Left lung (tissue), 14 donors: ENCODE results near the gene SPEF2. TPM values are rescaled to one million over a fixed set of nuclear protein-coding genes. Genes with fewer than 3 reads are reported as not detected.

Experiments
- ATAC-seq: fragments of 200-7000 bp; cut with Tn5 transposase; one replicate; pipeline ENCODE4 v1.9.1; 2020; ENCODE audit warnings: moderate library complexity
- DNase-seq, 4 donors: peaks; one replicate each; pipeline ENCODE4 v3.0.0-alpha.2; 2013 to 2020
- H3K27ac ChIP-seq, 2 donors: fragments of 200-600 bp; sonication (generic) in 1 of 2; one replicate each; pipeline versions ENCODE4 v1.5.0 to v1.8.0; 2020 to 2021
- H3K27me3 ChIP-seq, 2 donors: fragments of 200-600 bp; sonication (generic) in 1 of 2; one replicate each; pipeline versions ENCODE4 v1.5.0 to v1.8.0; 2020 to 2021
- H3K36me3 ChIP-seq, 2 donors: fragments of 200-600 bp; sonication (generic) in 1 of 2; one replicate each; pipeline versions ENCODE4 v1.5.0 to v1.8.0; 2020 to 2021
- H3K4me1 ChIP-seq, 2 donors: fragments of 200-600 bp; one replicate each; pipeline ENCODE4 v1.8.0; 2021
- H3K4me3 ChIP-seq, 2 donors: fragments of 200-600 bp; sonication (generic) in 1 of 2; one replicate each; pipeline versions ENCODE4 v1.5.0 to v1.8.0; 2020 to 2021; ENCODE audit warnings: mild to moderate bottlenecking in 1 of 2
- H3K9me3 ChIP-seq, 2 donors: fragments of 200-600 bp; sonication (generic) in 1 of 2; one replicate each; pipeline versions ENCODE4 v1.5.0 to v1.8.0; 2020 to 2021
- CTCF ChIP-seq, 2 donors: fragments of 200-600 bp; sonication (generic) in 1 of 2; IDR thresholded peaks; one replicate each; pipeline versions ENCODE4 v1.5.0 to v1.8.0; 2021; ENCODE audit warnings: antibody characterized with exemption in 2 of 2
- intact Hi-C, 2 donors: fragments of 100-400 bp; cut with DNase I; formaldehyde crosslinking; loops; one replicate each; pipeline versions ENCODE4 v1.11.2 to v1.14.2; 2022
- long read RNA-seq, 12 donors: library from polyadenylated mRNA in 2 of 12; unstranded in 2 of 12; transcript quantifications; one replicate each; pipeline ENCODE4 v2.0.0 and lab custom pipeline, GENCODE V29; 2019 to 2026
- polyA plus RNA-seq, 6 donors: library from polyadenylated mRNA; unstranded; fragments of 120-200 nt; gene quantifications; one replicate each; pipeline ENCODE4 v1.2.1, GENCODE V29; 2013; ENCODE audit not compliant: insufficient read length in 6 of 6
- total RNA-seq, 2 donors: library from RNA; stranded (reverse); fragmentation: NEBNext Ultra II Directional; extraction: Animal tissue kit (Norgen Biotek cat#: 25700); gene quantifications; one replicate each; pipeline ENCODE4 v1.2.1, GENCODE V29; 2021
- donor health status: DM: no; HTN: yes; CAD: no.
- donor health status: DM: no; HTN: no; CAD: no.

The SPEF2 gene
- total RNA-seq (1 to 10 TPM; 5.8 to 7.5 TPM), polyA plus RNA-seq (10 to 100 TPM; 34.2 to 51.5 (median 47.0) TPM)
- long read RNA-seq, donor 1, transcript SPEF2-207 (3 exons, 583 nt), result major isoform, 11 of 15 reads
- long read RNA-seq, donor 1, partial matches to known transcripts, result 0 of 15 reads
- long read RNA-seq, donor 1, other reads (novel, unspliced or antisense), result 0 of 15 reads
- long read RNA-seq, donor 2, partial matches to known transcripts, result 0 of 7 reads
- long read RNA-seq, donor 2, other reads (novel, unspliced or antisense), result 0 of 7 reads
- long read RNA-seq, donor 3, partial matches to known transcripts, result 0 of 4 reads
- long read RNA-seq, donor 3, other reads (novel, unspliced or antisense), result 0 of 4 reads
- long read RNA-seq, donor 4, partial matches to known transcripts, result 4 of 4 reads
- long read RNA-seq, donor 4, other reads (novel, unspliced or antisense), result 0 of 4 reads
- long read RNA-seq, donor 5, transcript SPEF2-207 (3 exons, 583 nt), result major isoform, 6 of 11 reads
- long read RNA-seq, donor 5, partial matches to known transcripts, result 0 of 11 reads
- long read RNA-seq, donor 5, other reads (novel, unspliced or antisense), result 0 of 11 reads
- long read RNA-seq, donor 6, partial matches to known transcripts, result 7 of 9 reads
- long read RNA-seq, donor 6, other reads (novel, unspliced or antisense), result 0 of 9 reads
- long read RNA-seq, donor 7, partial matches to known transcripts, result 0 of 6 reads
- long read RNA-seq, donor 7, other reads (novel, unspliced or antisense), result 0 of 6 reads
- long read RNA-seq, donor 8, partial matches to known transcripts, result 0 of 1 reads
- long read RNA-seq, donor 8, other reads (novel, unspliced or antisense), result 0 of 1 reads
- long read RNA-seq, donor 9, result 0 reads
- long read RNA-seq, donor 10, partial matches to known transcripts, result 1 of 1 reads
- long read RNA-seq, donor 10, other reads (novel, unspliced or antisense), result 0 of 1 reads
- long read RNA-seq, donor 11, full-length matches to known transcripts, result 2 of 2 reads
- long read RNA-seq, donor 11, partial matches to known transcripts, result 0 of 2 reads
- long read RNA-seq, donor 11, other reads (novel, unspliced or antisense), result 0 of 2 reads
- long read RNA-seq, donor 12, partial matches to known transcripts, result 8 of 12 reads
- long read RNA-seq, donor 12, other reads (novel, unspliced or antisense), result 0 of 12 reads

- ATAC-seq, result peak; percentile 100
- intact Hi-C loops, result no loop called here
- H3K4me3 ChIP-seq, result peak within 1 kb of the TSS; percentile 52 to 70
These were observed at the start of gene SPEF2 for GRCh38 chr5:35617435-35618303. TSS of gene SPEF2 (plus strand) at chr5:35617863. CDS start at chr5:35617998, 135 bp downstream.

GRCh38 chr5:35575578-35575977, 42.1 kb upstream of the SPEF2 start:
- ATAC-seq (no peak), DNase-seq (no peak)
- H3K4me1 ChIP-seq, result no peaks in the 10 kb centered on the region
- H3K27ac ChIP-seq, result no peak overlapping the region
- H3K4me3 ChIP-seq, result no peak overlapping the region
- H3K36me3 ChIP-seq, result no peaks in the 10 kb centered on the region
- H3K27me3 ChIP-seq, result no peaks in the 10 kb centered on the region
- TF ChIP-seq CTCF (IDR thresholded peaks at IDR 0.05), result no peak
- no peaks in the 10 kb centered on the region for H3K9me3 ChIP-seq
- intact Hi-C loops, result no loop called here

More at GRCh38 chr5:35617435-35618303, at the start of gene SPEF2:
- peaks cover 0 to 5% of the 10 kb centered on the region in 2 donors for H3K9me3 ChIP-seq
- no peaks in the 10 kb centered on the region for H3K36me3 ChIP-seq
- H3K27me3 ChIP-seq, result no peaks in the 10 kb centered on the region
- peak within 1 kb of the TSS in 1 of 2 donors; percentile 62 for H3K27ac ChIP-seq
- peak; percentile 71 to 76 for TF ChIP-seq CTCF (IDR thresholded peaks at IDR 0.05)
- peaks cover 5 to 17% of the 10 kb centered on the region in 2 donors for H3K4me1 ChIP-seq
- DNase-seq, result peak; percentile 86 to 93 (median 88)

- Histone ChIP-seq H3K27ac (no peak overlapping the region), H3K4me1 (no peaks in the 10 kb centered on the region), H3K4me3 (no peak overlapping the region), H3K36me3 (no peaks in the 10 kb centered on the region), H3K9me3 (no peaks in the 10 kb centered on the region), H3K27me3 (no peaks in the 10 kb centered on the region)
- DNase-seq (no peak), ATAC-seq (no peak)
- intact Hi-C loops, result no loop called here
- no peak for TF ChIP-seq CTCF (IDR thresholded peaks at IDR 0.05)
These were observed 30.2 kb upstream of the SPEF2 start for GRCh38 chr5:35587419-35587818.

- Histone ChIP-seq H3K9me3 (no peaks in the 10 kb centered on the region), H3K4me1 (no peaks in the 10 kb centered on the region), H3K27ac (no peak overlapping the region), H3K36me3 (no peaks in the 10 kb centered on the region), H3K27me3 (no peaks in the 10 kb centered on the region), H3K4me3 (no peak overlapping the region)
- intact Hi-C loops, result no loop called here
- ATAC-seq (no peak), DNase-seq (no peak)
- no peak for TF ChIP-seq CTCF (IDR thresholded peaks at IDR 0.05)
These were observed 24.3 kb upstream of the SPEF2 start for GRCh38 chr5:35593338-35593737.
